ENCODE results near the gene STX19.

GRCh38 chr3:94009608-94010007, 18.8 kb downstream of the STX19 start:
- TF ChIP-seq EZH2 (IDR thresholded peaks at IDR 0.05; ENCODE audit: low read length, missing control alignments): no peak
- no peak for TF ChIP-seq CTCF (conservative IDR thresholded peaks at IDR 0.05 in 1 of 2, IDR thresholded peaks at IDR 0.05 in 1 of 2; ENCODE audit: low read depth in 1 of 2, low read length in 2 of 2)

Measured in fibroblast of lung (primary cell).